ENCODE data around the gene GLIPR2. TPM values are rescaled to one million over a fixed set of nuclear protein-coding genes. Genes with fewer than 3 reads are reported as not detected.

Gene GLIPR2
- total and polyA plus RNA-seq, 2 of the 13 experiments (the other 11 are each of a cell fraction or from before 2014, with no cell fraction given): 0.08 to 0.42 TPM

DNA sequence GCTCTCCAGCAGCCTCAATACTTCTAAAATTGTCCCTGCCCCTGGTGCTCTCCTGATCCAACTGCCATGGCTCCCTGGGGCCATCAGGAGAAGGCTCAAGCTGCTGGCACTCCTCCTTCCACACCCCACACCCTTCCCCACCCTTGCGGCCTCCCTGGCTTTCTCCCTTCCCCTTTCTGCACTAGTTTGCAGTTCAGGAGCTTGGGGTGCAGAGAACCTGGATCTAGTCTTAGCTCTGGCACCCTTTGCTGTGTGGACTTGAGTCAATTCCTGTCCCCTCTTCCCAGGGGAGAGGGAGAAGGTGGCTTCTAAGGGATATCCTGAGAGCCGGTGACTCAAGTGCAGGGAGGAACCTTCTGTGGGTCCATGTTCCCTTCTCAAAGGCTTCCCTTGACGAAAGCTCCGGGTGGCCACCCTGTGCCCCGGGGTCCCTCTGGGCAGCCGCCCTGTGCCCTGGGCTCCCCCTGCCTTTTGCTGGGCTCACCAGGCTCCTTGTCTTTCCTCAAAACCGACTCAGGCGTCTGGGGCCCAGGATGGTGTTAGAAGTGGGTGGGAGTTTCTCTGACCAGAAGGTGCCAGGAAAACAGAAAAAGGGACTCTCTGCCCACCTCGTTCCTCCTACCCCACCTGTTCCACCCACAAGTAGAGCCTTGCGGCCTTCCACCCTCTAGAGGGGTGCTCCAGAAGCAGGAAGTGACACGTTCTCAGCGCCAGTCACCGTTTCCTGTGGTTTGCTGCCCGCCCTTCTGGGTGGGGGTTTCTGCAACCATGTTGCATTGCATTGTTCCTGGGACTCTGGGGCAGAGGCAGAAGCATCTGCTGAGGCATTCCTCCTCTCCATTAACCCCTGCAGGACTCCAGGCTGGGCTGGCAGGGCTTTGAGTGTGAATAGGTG, 15.0 kb downstream of the GLIPR2 start:
- Histone ChIP-seq H3K36me3 (replicated peaks in 1 of 2; ENCODE audit: control insufficient read depth in 1 of 2, insufficient read depth in 2 of 2, low read length in 2 of 2) (no peaks in the 10 kb centered on the region), H3K9me3 (ENCODE audit: low read length) (no peaks in the 10 kb centered on the region), H4K20me1 (ENCODE audit: insufficient read depth, low read length) (no peaks in the 10 kb centered on the region), H3K4me1 (ENCODE audit: insufficient read depth, low read length) (peaks cover 31% of the 10 kb centered on the region), H3K4me2 (ENCODE audit: low read depth, low read length) (peak overlapping the region; percentile 66), H3K4me3 (replicated peaks in 1 of 3; ENCODE audit: insufficient read depth in 1 of 3, low read depth in 2 of 3, low read length in 3 of 3) (peak overlapping the region in 1 of 3 experiments; percentile 36; a peak in 3 of 6 replicates), H3K27me3 (ENCODE audit: control insufficient read depth in 1 of 2, insufficient read depth in 2 of 2, low read length in 2 of 2) (peaks cover 3 to 5% of the 10 kb centered on the region in 2 experiments; a peak in 2 of 5 replicates), H2AFZ (ENCODE audit: low read length) (no peak overlapping the region), H3K9ac (ENCODE audit: insufficient read depth, low read depth, low read length) (peak overlapping the region; percentile 23; the same call in 1 of the 2 replicates), H3K27ac (ENCODE audit: extremely low read length, insufficient read depth, low read length) (no peak overlapping the region), H3K79me2 (ENCODE audit: insufficient read depth, low read length) (no peaks in the 10 kb centered on the region)
- WGBS (ENCODE audit: low lambda C conversion rate): 35% methylated on average over 12 of the region's 14 CpGs
- CTCF ChIA-PET (ENCODE audit: low intra/inter-chr PET ratio, low total read pairs): no interaction called here
- BruUV-seq (replicated peaks): no TSS peak
- in situ Hi-C loops (cut with HindIII; ENCODE audit: extremely low pct_ligation_motif_present, low pct_unique_long_range_greater_than_20kb) (no loop called here), intact Hi-C loops (cut with micrococcal nuclease; ENCODE audit: unreplicated experiment) (no loop called here)
- POLR2A ChIA-PET: interaction anchor here (1.0 to 1.3 kb wide), 2 partner anchors 12 to 39 kb away, joined by 3 to 6 read pairs; partner anchors contain the start of gene CLTA
- DNase-seq (ENCODE audit: low spot score) (no peak), FAIRE-seq (no peak), ATAC-seq (peak; percentile 17)
- TF ChIP-seq MBD4 (IDR thresholded peaks at IDR 0.05; ENCODE audit: borderline replicate concordance, low read length) (no peak), CHD4 (IDR thresholded peaks at IDR 0.05; ENCODE audit: borderline replicate concordance, low read length) (no peak), NR2F6 (IDR thresholded peaks at IDR 0.05) (no peak), NR2F6 (CRISPR knock-in tag; IDR thresholded peaks at IDR 0.05) (no peak), GABPB1 (CRISPR knock-in tag; IDR thresholded peaks at IDR 0.05) (peak; percentile 53), ZNF547 (CRISPR knock-in tag; IDR thresholded peaks at IDR 0.05) (no peak), ZBTB37 (CRISPR knock-in tag; IDR thresholded peaks at IDR 0.05) (no peak), RAD51 (IDR thresholded peaks at IDR 0.05; ENCODE audit: borderline replicate concordance) (no peak), MTF1 (CRISPR knock-in tag; IDR thresholded peaks at IDR 0.05) (no peak), ETV5 (CRISPR knock-in tag; IDR thresholded peaks at IDR 0.05; ENCODE audit: borderline replicate concordance) (peak; percentile 27; the same call in 1 of the 2 replicates), DMAP1 (CRISPR knock-in tag; IDR thresholded peaks at IDR 0.05) (no peak), ELF1 (CRISPR knock-in tag; IDR thresholded peaks at IDR 0.05) (peak; percentile 52), GABPA (IDR thresholded peaks at IDR 0.05; ENCODE audit: low read depth, low read length) (peak; percentile 46), GABPA (CRISPR knock-in tag; IDR thresholded peaks at IDR 0.05; ENCODE audit: low read depth) (peak; percentile 79)
- TF ChIP-seq, protein P1, sequence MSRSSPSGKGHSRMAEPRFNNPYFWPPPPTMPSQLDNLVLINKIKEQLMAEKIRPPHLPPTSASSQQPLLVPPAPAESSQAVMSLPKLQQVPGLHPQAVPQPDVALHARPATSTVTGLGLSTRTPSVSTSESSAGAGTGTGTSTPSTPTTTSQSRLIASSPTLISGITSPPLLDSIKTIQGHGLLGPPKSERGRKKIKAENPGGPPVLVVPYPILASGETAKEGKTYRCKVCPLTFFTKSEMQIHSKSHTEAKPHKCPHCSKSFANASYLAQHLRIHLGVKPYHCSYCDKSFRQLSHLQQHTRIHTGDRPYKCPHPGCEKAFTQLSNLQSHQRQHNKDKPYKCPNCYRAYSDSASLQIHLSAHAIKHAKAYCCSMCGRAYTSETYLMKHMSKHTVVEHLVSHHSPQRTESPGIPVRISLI (CRISPR knock-in tag; IDR thresholded peaks at IDR 0.05; ENCODE audit: borderline replicate concordance): no peak
- TF ChIP-seq, protein P2, sequence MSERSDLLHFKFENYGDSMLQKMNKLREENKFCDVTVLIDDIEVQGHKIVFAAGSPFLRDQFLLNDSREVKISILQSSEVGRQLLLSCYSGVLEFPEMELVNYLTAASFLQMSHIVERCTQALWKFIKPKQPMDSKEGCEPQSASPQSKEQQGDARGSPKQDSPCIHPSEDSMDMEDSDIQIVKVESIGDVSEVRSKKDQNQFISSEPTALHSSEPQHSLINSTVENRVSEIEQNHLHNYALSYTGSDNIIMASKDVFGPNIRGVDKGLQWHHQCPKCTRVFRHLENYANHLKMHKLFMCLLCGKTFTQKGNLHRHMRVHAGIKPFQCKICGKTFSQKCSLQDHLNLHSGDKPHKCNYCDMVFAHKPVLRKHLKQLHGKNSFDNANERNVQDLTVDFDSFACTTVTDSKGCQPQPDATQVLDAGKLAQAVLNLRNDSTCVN (CRISPR knock-in tag; IDR thresholded peaks at IDR 0.05; ENCODE audit: borderline replicate concordance): peak; percentile 88
- TF ChIP-seq, protein P3, sequence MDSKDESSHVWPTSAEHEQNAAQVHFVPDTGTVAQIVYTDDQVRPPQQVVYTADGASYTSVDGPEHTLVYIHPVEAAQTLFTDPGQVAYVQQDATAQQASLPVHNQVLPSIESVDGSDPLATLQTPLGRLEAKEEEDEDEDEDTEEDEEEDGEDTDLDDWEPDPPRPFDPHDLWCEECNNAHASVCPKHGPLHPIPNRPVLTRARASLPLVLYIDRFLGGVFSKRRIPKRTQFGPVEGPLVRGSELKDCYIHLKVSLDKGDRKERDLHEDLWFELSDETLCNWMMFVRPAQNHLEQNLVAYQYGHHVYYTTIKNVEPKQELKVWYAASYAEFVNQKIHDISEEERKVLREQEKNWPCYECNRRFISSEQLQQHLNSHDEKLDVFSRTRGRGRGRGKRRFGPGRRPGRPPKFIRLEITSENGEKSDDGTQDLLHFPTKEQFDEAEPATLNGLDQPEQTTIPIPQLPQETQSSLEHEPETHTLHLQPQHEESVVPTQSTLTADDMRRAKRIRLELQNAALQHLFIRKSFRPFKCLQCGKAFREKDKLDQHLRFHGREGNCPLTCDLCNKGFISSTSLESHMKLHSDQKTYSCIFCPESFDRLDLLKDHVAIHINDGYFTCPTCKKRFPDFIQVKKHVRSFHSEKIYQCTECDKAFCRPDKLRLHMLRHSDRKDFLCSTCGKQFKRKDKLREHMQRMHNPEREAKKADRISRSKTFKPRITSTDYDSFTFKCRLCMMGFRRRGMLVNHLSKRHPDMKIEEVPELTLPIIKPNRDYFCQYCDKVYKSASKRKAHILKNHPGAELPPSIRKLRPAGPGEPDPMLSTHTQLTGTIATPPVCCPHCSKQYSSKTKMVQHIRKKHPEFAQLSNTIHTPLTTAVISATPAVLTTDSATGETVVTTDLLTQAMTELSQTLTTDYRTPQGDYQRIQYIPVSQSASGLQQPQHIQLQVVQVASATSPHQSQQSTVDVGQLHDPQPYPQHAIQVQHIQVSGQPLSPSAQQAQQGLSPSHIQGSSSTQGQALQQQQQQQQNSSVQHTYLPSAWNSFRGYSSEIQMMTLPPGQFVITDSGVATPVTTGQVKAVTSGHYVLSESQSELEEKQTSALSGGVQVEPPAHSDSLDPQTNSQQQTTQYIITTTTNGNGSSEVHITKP (CRISPR knock-in tag; IDR thresholded peaks at IDR 0.05; ENCODE audit: low read depth): no peak
